Trophoblast cell (in vitro differentiated cells and primary cell): ENCODE data around the gene CEP164.
"Not testable (repeated sequence)": the region's sequence is repeated elsewhere in the genome, so short reads cannot be mapped to it uniquely, and the experiment has no call there.

Experiments used
- DNase-seq, 2 donors: peaks; one replicate each; pipeline ENCODE4 v3.0.0-alpha.2; 2016
- H2AFZ ChIP-seq: 2 replicates; pipeline ENCODE4 v1.6.1; 2013; ENCODE audit warnings: low read length, moderate library complexity, mild to moderate bottlenecking; ENCODE audit not compliant: insufficient read depth, poor library complexity
- H2AK5ac ChIP-seq: 2 replicates; pipeline ENCODE4 v1.6.1; 2013; ENCODE audit warnings: mild to moderate bottlenecking, low read length
- H2BK120ac ChIP-seq: 2 replicates; pipeline ENCODE4 v1.6.1; 2013; ENCODE audit warnings: low read length, mild to moderate bottlenecking, moderate library complexity; ENCODE audit not compliant: insufficient read depth, poor library complexity
- H2BK12ac ChIP-seq: 2 replicates; pipeline ENCODE4 v1.6.1; 2013; ENCODE audit warnings: mild to moderate bottlenecking, low read length, moderate library complexity
- H2BK5ac ChIP-seq: 2 replicates; pipeline ENCODE4 v1.6.1; 2013; ENCODE audit warnings: low read length, low read depth, moderate library complexity, mild to moderate bottlenecking; ENCODE audit not compliant: poor library complexity
- H3K14ac ChIP-seq: 2 replicates; pipeline ENCODE4 v1.6.1; 2013; ENCODE audit warnings: mild to moderate bottlenecking, low read length
- H3K18ac ChIP-seq: 2 replicates; pipeline ENCODE4 v1.6.1; 2013; ENCODE audit warnings: mild to moderate bottlenecking, low read length
- H3K23ac ChIP-seq: 2 replicates; pipeline ENCODE4 v1.6.1; 2013; ENCODE audit warnings: low read length
- H3K27ac ChIP-seq: 2 replicates; pipeline ENCODE4 v1.5.1; 2013; ENCODE audit warnings: low read depth, mild to moderate bottlenecking, inconsistent platforms, low read length, moderate library complexity
- H3K27me3 ChIP-seq: 2 replicates; pipeline ENCODE4 v1.6.1; 2013; ENCODE audit warnings: inconsistent platforms, mild to moderate bottlenecking, low read length, moderate library complexity; ENCODE audit not compliant: insufficient read depth
- H3K36me3 ChIP-seq, 2 experiments: 1 replicate in 1 of 2; 2 replicates in 1 of 2; pipeline ENCODE4 v1.6.1; 2013; ENCODE audit warnings: low read length in 2 of 2, mild to moderate bottlenecking in 2 of 2, moderate library complexity in 1 of 2; ENCODE audit not compliant: insufficient read depth in 2 of 2, control insufficient read depth in 1 of 2
- H3K4ac ChIP-seq: 2 replicates; pipeline ENCODE4 v1.6.1; 2013; ENCODE audit warnings: low read depth, mild to moderate bottlenecking, low read length, moderate library complexity
- H3K4me1 ChIP-seq, 2 experiments: 1 replicate in 1 of 2; 2 replicates in 1 of 2; pipeline ENCODE4 v1.6.1; 2013; ENCODE audit warnings: low read length in 2 of 2, mild to moderate bottlenecking in 2 of 2, moderate library complexity in 1 of 2; ENCODE audit not compliant: insufficient read depth in 2 of 2, control insufficient read depth in 1 of 2
- H3K4me2 ChIP-seq: 2 replicates; pipeline ENCODE4 v1.6.1; 2013; ENCODE audit warnings: inconsistent platforms, mild to moderate bottlenecking, low read length, moderate library complexity
- H3K4me3 ChIP-seq: 2 replicates; pipeline ENCODE4 v1.5.1; 2013; ENCODE audit warnings: mild to moderate bottlenecking, low read depth, low read length, inconsistent platforms
- H3K79me1 ChIP-seq: one replicate; pipeline ENCODE4 v1.6.1; 2013; ENCODE audit warnings: low read length
- H3K79me2 ChIP-seq: 2 replicates; pipeline ENCODE4 v1.6.1; 2013; ENCODE audit warnings: low read length, mild to moderate bottlenecking; ENCODE audit not compliant: control insufficient read depth, insufficient read depth, poor library complexity
- H3K9ac ChIP-seq: 2 replicates; pipeline ENCODE4 v1.6.1; 2013; ENCODE audit warnings: mild to moderate bottlenecking, low read length
- H3K9me3 ChIP-seq: 2 replicates; pipeline ENCODE4 v1.6.1; 2013; ENCODE audit warnings: low read depth, mild to moderate bottlenecking, control low read depth, inconsistent platforms, low read length; ENCODE audit not compliant: insufficient read depth
- H4K12ac ChIP-seq: 2 replicates; pipeline ENCODE4 v1.6.1; 2013; ENCODE audit warnings: low read depth, mild to moderate bottlenecking, low read length, moderate library complexity
- H4K8ac ChIP-seq: 2 replicates; pipeline ENCODE4 v1.6.1; 2013; ENCODE audit warnings: low read depth, mild to moderate bottlenecking, low read length, moderate library complexity
- H4K91ac ChIP-seq: one replicate; pipeline ENCODE4 v1.6.1; 2013; ENCODE audit warnings: low read depth, mild to moderate bottlenecking, low read length, moderate library complexity
- WGBS: extraction: QIAGEN DNeasy Blood & Tissue Kit; methylation state at CpG from one replicate; pipeline ENCODE4 v1.1.7; 2013; ENCODE audit warnings: missing lambda C conversion rate; ENCODE audit not compliant: insufficient read length, insufficient coverage; ENCODE audit errors: extremely low coverage; 5-methylcytosine and 5-hydroxymethylcytosine counted together

CEP164 gene

DNA sequence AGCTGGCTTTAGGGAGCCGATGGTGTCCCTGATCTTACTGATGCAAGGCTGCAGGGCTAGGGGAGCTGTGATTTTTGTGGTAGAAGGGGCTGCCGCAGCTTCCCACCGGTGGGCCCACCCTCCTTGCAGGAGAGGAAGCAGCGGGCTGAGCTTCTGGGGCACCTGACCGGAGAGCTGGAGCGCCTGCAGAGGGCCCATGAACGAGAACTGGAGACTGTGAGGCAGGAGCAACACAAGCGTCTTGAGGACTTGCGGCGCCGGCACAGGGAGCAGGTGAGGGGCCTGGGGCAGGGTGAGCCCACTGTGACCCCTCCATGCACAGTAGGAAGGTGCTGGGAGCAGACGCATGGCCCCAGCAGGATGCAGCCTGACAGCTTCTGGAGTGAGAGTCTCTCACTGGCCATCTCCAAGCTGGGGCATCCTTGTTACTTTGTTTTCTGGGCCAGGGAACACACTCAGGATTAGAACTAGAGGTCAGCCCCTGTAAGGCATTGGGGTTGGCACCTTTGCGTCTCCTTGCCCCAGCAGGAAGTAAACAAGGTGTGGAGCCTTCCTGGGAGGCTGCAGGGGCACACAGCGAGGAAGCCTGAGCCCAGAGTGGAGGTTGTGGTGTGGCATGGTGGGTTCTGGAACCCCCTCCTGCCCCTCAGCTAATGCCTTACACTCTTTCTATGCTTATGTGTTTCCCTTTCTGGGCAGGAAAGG, 66.7 kb downstream of the CEP164 start:
- peaks cover 10% of the 10 kb centered on the region for H3K9me3 ChIP-seq
- H2AFZ ChIP-seq: no peak overlapping the region
- no peak overlapping the region for H3K9ac ChIP-seq
- WGBS: no CpG with 5 or more reads among the region's 14 CpGs
- no peak overlapping the region for H4K91ac ChIP-seq
- H3K4ac ChIP-seq: no peak overlapping the region
- H3K27me3 ChIP-seq: no peaks in the 10 kb centered on the region
- H3K14ac ChIP-seq: no peak overlapping the region
- H3K36me3 ChIP-seq: peaks cover 51 to 53% of the 10 kb centered on the region in 2 experiments
- no peak overlapping the region for H3K23ac ChIP-seq
- no peak overlapping the region for H2BK5ac ChIP-seq
- no peak overlapping the region for H3K4me2 ChIP-seq
- H2AK5ac ChIP-seq: no peak overlapping the region
- no peak overlapping the region for H3K27ac ChIP-seq
- no peak overlapping the region for H3K18ac ChIP-seq
- H4K8ac ChIP-seq: no peak overlapping the region
- H3K79me1 ChIP-seq: no peaks in the 10 kb centered on the region
- no peak overlapping the region for H3K4me3 ChIP-seq
- H3K79me2 ChIP-seq: no peaks in the 10 kb centered on the region
- H2BK120ac ChIP-seq: no peak overlapping the region
- no peak overlapping the region for H4K12ac ChIP-seq
- H3K4me1 ChIP-seq: peaks cover 0 to 2% of the 10 kb centered on the region in 2 experiments
- no peak overlapping the region for H2BK12ac ChIP-seq
- DNase-seq: no peak

DNA sequence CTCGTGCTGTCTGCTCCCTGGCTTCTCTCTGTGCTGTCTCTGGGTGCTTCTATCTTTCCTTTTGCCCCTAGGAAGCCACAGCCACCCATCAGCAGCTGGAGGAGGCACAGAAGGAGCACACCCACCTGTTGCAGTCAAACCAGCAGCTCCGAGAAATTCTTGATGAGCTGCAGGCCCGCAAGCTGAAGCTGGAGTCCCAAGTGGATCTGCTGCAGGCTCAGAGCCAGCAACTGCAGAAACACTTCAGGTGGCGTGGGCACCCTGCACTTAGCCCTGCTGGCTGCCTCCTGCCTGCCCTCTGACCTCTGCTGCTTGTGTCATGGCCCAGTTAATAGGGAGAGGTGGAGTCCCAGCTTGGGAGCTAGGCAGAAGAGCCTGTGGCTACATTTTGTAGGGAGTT, 67.8 kb downstream of the CEP164 start:
- H3K4ac ChIP-seq: no peak overlapping the region
- WGBS: no CpG with 5 or more reads among the region's 4 CpGs
- no peak overlapping the region for H2AFZ ChIP-seq
- no peak overlapping the region for H3K18ac ChIP-seq
- no peak overlapping the region for H3K9ac ChIP-seq
- H2BK5ac ChIP-seq: no peak overlapping the region
- no peak overlapping the region for H3K4me3 ChIP-seq
- DNase-seq: no peak
- H2BK12ac ChIP-seq: no peak overlapping the region
- peaks cover 10% of the 10 kb centered on the region for H3K9me3 ChIP-seq
- no peak overlapping the region for H3K27ac ChIP-seq
- no peaks in the 10 kb centered on the region for H3K4me1 ChIP-seq
- no peaks in the 10 kb centered on the region for H3K79me2 ChIP-seq
- H3K27me3 ChIP-seq: no peaks in the 10 kb centered on the region
- H3K4me2 ChIP-seq: no peak overlapping the region
- no peak overlapping the region for H4K91ac ChIP-seq
- H3K14ac ChIP-seq: no peak overlapping the region
- H3K23ac ChIP-seq: no peak overlapping the region
- peaks cover 51 to 53% of the 10 kb centered on the region in 2 experiments for H3K36me3 ChIP-seq
- H4K12ac ChIP-seq: no peak overlapping the region
- H3K79me1 ChIP-seq: no peaks in the 10 kb centered on the region
- H2BK120ac ChIP-seq: no peak overlapping the region
- H4K8ac ChIP-seq: no peak overlapping the region
- no peak overlapping the region for H2AK5ac ChIP-seq

DNA sequence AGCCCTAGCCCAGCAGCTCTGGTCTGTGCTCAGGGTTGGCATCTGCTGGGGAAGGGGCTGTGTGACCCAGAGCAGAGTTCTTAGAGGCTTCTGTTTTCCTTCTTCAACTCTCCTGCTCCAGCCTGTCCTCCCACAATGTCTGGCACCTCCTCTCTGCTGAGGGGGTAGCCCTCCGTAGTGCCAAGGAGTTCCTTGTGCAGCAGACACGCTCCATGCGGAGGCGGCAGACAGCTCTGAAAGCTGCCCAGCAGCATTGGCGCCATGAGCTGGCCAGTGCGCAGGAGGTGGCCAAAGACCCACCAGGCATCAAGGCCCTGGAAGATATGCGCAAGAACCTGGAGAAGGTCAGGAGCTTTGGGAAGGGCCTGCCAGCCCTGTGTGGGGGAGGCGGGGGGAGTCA, 69.3 kb downstream of the CEP164 start:
- no peak overlapping the region for H4K8ac ChIP-seq
- no peaks in the 10 kb centered on the region for H3K27me3 ChIP-seq
- no peak overlapping the region for H2AFZ ChIP-seq
- no peak overlapping the region for H2BK12ac ChIP-seq
- no peak overlapping the region for H3K4me3 ChIP-seq
- H3K79me1 ChIP-seq: no peaks in the 10 kb centered on the region
- H4K91ac ChIP-seq: no peak overlapping the region
- no peak overlapping the region for H3K23ac ChIP-seq
- no peak for DNase-seq
- H3K14ac ChIP-seq: no peak overlapping the region
- no peak overlapping the region for H3K9ac ChIP-seq
- H2AK5ac ChIP-seq: no peak overlapping the region
- no peak overlapping the region for H2BK120ac ChIP-seq
- H3K4me1 ChIP-seq: no peaks in the 10 kb centered on the region
- no peak overlapping the region for H2BK5ac ChIP-seq
- no peak overlapping the region for H4K12ac ChIP-seq
- H3K27ac ChIP-seq: no peak overlapping the region
- peaks cover 42% of the 10 kb centered on the region in 2 experiments for H3K36me3 ChIP-seq
- no peaks in the 10 kb centered on the region for H3K79me2 ChIP-seq
- peaks cover 10% of the 10 kb centered on the region for H3K9me3 ChIP-seq
- no peak overlapping the region for H3K4me2 ChIP-seq
- no peak overlapping the region for H3K4ac ChIP-seq
- WGBS: no CpG with 5 or more reads among the region's 8 CpGs
- H3K18ac ChIP-seq: no peak overlapping the region

DNA sequence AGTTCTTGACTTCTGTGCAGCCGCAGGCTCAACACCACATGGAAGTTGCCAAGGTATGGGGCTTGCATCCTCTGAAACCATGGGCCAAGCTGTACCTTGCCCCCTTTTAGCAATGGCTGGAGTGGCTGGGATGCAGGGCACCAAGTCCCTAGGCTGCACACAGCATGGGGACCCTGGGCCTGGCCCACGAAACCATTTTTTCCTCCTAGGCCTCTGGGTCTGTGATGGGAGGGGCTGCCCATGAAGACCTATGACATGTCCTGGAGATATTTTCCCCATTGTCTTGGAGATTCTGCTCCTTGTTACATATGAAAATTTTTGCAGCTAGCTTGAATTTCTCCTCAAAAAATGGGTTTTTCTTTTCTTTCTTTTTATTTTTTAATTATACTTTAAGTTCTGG, 71.0 kb downstream of the CEP164 start:
- not testable (repeated sequence) for H3K14ac ChIP-seq, H3K4me3 ChIP-seq, H4K8ac ChIP-seq, H2BK5ac ChIP-seq, H3K27me3 ChIP-seq, H3K23ac ChIP-seq, H3K27ac ChIP-seq, H3K9me3 ChIP-seq, H3K18ac ChIP-seq, H2AK5ac ChIP-seq, H4K91ac ChIP-seq, H2BK120ac ChIP-seq, H3K4ac ChIP-seq, H3K79me2 ChIP-seq, H2BK12ac ChIP-seq, H3K9ac ChIP-seq, H3K4me2 ChIP-seq, DNase-seq, H2AFZ ChIP-seq, H4K12ac ChIP-seq, H3K4me1 ChIP-seq, H3K79me1 ChIP-seq
- peaks cover 29 to 32% of the 10 kb centered on the region in 2 experiments for H3K36me3 ChIP-seq
- no CpG with 5 or more reads among the region's 2 CpGs for WGBS
